Ishikawa (cell line): ENCODE data around the gene KCNK1.

Experiments used
- CREB1 ChIP-seq: IDR thresholded peaks from 2 replicates; pipeline ENCODE4 v1.6.1; 2012; ENCODE audit warnings: low read depth
- EGR1 ChIP-seq: IDR thresholded peaks from 2 replicates; pipeline ENCODE4 v1.6.1; 2012
- EP300 ChIP-seq: IDR thresholded peaks from 2 replicates; pipeline ENCODE4 v1.6.1; 2012; ENCODE audit warnings: borderline replicate concordance
- TAF1 ChIP-seq: IDR thresholded peaks from 2 replicates; pipeline ENCODE4 v1.6.1; 2012; ENCODE audit warnings: low read depth, mild to moderate bottlenecking
- TF ChIP-seq, protein P1 (sequence below): IDR thresholded peaks from 2 replicates; pipeline ENCODE4 v1.6.1; 2012; ENCODE audit warnings: low read depth, mild to moderate bottlenecking
- TF ChIP-seq, protein P2 (sequence below): IDR thresholded peaks from 2 replicates; pipeline ENCODE4 v1.6.1; 2012
- TF ChIP-seq, protein P3 (sequence below): IDR thresholded peaks from 2 replicates; pipeline ENCODE4 v1.6.1; 2012

DNA sequence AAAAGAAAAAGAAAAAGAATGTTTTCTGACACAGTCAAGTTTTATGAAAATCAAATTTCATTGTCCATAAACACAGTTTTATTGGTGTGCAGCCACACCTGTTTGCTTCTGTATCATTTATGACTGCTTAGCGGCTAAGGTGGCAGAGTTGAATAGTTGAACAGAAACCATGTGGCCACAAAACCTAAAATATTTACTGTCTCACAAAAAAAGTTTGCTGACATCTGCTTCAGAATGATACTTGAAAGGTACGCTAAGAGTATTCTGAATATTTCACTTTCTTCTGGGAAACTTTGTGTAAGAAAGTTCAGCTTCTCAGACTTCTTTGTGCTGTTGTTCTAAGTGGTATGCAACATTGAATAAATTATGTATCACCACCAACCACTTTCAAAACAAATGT is 6.2 kb downstream of the KCNK1 start:
- TF ChIP-seq, protein P1, sequence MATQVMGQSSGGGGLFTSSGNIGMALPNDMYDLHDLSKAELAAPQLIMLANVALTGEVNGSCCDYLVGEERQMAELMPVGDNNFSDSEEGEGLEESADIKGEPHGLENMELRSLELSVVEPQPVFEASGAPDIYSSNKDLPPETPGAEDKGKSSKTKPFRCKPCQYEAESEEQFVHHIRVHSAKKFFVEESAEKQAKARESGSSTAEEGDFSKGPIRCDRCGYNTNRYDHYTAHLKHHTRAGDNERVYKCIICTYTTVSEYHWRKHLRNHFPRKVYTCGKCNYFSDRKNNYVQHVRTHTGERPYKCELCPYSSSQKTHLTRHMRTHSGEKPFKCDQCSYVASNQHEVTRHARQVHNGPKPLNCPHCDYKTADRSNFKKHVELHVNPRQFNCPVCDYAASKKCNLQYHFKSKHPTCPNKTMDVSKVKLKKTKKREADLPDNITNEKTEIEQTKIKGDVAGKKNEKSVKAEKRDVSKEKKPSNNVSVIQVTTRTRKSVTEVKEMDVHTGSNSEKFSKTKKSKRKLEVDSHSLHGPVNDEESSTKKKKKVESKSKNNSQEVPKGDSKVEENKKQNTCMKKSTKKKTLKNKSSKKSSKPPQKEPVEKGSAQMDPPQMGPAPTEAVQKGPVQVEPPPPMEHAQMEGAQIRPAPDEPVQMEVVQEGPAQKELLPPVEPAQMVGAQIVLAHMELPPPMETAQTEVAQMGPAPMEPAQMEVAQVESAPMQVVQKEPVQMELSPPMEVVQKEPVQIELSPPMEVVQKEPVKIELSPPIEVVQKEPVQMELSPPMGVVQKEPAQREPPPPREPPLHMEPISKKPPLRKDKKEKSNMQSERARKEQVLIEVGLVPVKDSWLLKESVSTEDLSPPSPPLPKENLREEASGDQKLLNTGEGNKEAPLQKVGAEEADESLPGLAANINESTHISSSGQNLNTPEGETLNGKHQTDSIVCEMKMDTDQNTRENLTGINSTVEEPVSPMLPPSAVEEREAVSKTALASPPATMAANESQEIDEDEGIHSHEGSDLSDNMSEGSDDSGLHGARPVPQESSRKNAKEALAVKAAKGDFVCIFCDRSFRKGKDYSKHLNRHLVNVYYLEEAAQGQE, result no peak
- TF ChIP-seq, protein P2, sequence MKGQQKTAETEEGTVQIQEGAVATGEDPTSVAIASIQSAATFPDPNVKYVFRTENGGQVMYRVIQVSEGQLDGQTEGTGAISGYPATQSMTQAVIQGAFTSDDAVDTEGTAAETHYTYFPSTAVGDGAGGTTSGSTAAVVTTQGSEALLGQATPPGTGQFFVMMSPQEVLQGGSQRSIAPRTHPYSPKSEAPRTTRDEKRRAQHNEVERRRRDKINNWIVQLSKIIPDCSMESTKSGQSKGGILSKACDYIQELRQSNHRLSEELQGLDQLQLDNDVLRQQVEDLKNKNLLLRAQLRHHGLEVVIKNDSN, result no peak
- TF ChIP-seq EP300, result no peak
- TF ChIP-seq CREB1, result no peak
- no peak for TF ChIP-seq EGR1
- TF ChIP-seq TAF1, result no peak
- TF ChIP-seq, protein P3, sequence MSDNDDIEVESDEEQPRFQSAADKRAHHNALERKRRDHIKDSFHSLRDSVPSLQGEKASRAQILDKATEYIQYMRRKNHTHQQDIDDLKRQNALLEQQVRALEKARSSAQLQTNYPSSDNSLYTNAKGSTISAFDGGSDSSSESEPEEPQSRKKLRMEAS, result no peak
